MM.1S (cell line): ENCODE results near the gene SUSD2.

Experiments
- DNase-seq: peaks from one replicate; pipeline ENCODE4 v3.0.0-alpha.2; 2015
- H2AFZ ChIP-seq: fragments of 300-600 bp; sonication (generic); 2 replicates; pipeline ENCODE4 v1.6.0; 2016; ENCODE audit warnings: antibody characterized with exemption, low read length
- H3F3A ChIP-seq: fragments of 300-600 bp; sonication (generic); 2 replicates; pipeline ENCODE4 v1.6.1; 2016; ENCODE audit warnings: mild to moderate bottlenecking, antibody characterized with exemption, low read length, moderate library complexity, mixed read lengths; ENCODE audit not compliant: insufficient read depth
- H3K27ac ChIP-seq: fragments of 300-600 bp; sonication (generic); 2 replicates; pipeline ENCODE4 v1.5.1; 2016; ENCODE audit warnings: mild to moderate bottlenecking, low read length
- H3K27me3 ChIP-seq: fragments of 300-600 bp; sonication (generic); replicated peaks from 2 replicates; pipeline ENCODE4 v1.6.0; 2016; ENCODE audit warnings: low read length; ENCODE audit not compliant: insufficient read depth
- H3K36me3 ChIP-seq: fragments of 300-600 bp; sonication (generic); replicated peaks from 2 replicates; pipeline ENCODE4 v1.6.1; 2016; ENCODE audit warnings: mild to moderate bottlenecking, low read length, mixed read lengths; ENCODE audit not compliant: insufficient read depth
- H3K4me1 ChIP-seq: fragments of 300-600 bp; sonication (generic); 2 replicates; pipeline ENCODE4 v1.6.1; 2016; ENCODE audit warnings: low read length, mixed read lengths
- H3K4me2 ChIP-seq: fragments of 300-600 bp; sonication (generic); 2 replicates; pipeline ENCODE4 v1.6.0; 2016; ENCODE audit warnings: low read depth, low read length
- H3K4me3 ChIP-seq: fragments of 300-600 bp; sonication (generic); 2 replicates; pipeline ENCODE4 v1.5.1; 2016; ENCODE audit warnings: low read length, mixed read lengths
- H3K79me2 ChIP-seq: fragments of 300-600 bp; sonication (generic); 2 replicates; pipeline ENCODE4 v1.6.1; 2016; ENCODE audit warnings: mixed run types, low read length, mixed read lengths
- H3K9ac ChIP-seq: fragments of 300-600 bp; sonication (generic); 2 replicates; pipeline ENCODE4 v1.6.1; 2016; ENCODE audit warnings: low read length, mixed read lengths
- H3K9me2 ChIP-seq: fragments of 300-600 bp; sonication (generic); replicated peaks from 2 replicates; pipeline ENCODE4 v1.6.1; 2016; ENCODE audit warnings: mild to moderate bottlenecking, low read length, mixed read lengths; ENCODE audit not compliant: insufficient read depth
- H3K9me3 ChIP-seq: fragments of 300-600 bp; sonication (generic); replicated peaks from 2 replicates; pipeline ENCODE4 v1.6.1; 2016; ENCODE audit warnings: mild to moderate bottlenecking, low read length, mixed read lengths; ENCODE audit not compliant: insufficient read depth
- H4K20me1 ChIP-seq: fragments of 300-600 bp; sonication (generic); 2 replicates; pipeline ENCODE4 v1.6.1; 2016; ENCODE audit warnings: mild to moderate bottlenecking, low read length, moderate library complexity, mixed read lengths; ENCODE audit not compliant: insufficient read depth
- EZH2 ChIP-seq: fragments of 300-600 bp; sonication (generic); optimal IDR thresholded peaks from 2 replicates; pipeline ENCODE3; 2017; ENCODE audit warnings: low read depth, mild to moderate bottlenecking, antibody characterized with exemption, low read length, mixed read lengths
- EZH2phosphoT487 ChIP-seq: fragments of 300-600 bp; sonication (generic); IDR thresholded peaks from 2 replicates; pipeline ENCODE4 v1.6.1; 2018; ENCODE audit warnings: antibody characterized with exemption, low read length
- TF ChIP-seq, protein P1 (sequence below): fragments of 300-600 bp; sonication (generic); IDR thresholded peaks from 2 replicates; pipeline ENCODE4 v1.5.1; 2016; ENCODE audit warnings: antibody characterized with exemption, low read length, mixed read lengths

The SUSD2 gene

DNA sequence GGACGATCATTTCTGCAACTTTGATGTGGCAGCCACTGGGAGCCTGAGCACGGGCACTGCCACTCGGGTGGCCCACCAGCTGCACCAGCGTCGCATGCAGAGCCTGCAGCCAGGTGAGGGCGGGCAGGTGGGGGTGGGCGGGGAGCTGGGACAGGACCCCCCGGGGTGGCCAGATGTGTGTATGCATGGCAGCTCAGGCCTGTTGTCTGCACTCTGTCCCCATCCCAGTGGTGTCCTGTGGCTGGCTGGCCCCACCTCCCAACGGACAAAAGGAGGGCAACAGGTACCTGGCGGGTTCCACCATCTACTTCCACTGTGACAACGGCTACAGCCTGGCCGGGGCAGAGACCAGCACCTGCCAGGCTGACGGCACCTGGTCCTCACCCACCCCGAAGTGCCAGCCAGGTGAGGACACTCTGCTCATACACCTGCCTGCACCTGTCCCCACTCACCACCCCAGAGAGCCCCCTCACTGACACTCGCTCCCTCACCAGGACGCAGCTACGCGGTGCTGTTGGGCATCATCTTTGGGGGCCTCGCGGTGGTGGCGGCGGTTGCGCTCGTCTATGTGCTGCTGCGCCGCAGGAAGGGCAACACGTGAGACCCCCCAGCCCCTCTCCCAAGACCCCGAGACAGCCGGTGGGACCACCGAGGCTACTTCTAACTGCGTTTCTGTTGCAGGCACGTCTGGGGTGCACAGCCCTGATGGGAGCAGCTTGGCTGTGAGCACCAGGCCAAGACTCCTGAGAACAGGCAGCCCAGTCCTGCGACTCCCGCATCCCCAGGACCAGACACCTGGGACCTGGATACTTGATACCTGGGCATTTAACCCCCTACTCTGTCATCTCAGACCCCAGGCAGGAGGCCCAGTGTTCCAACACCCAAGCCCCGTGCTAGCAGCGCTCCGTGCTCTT lies 6.7 kb downstream of the SUSD2 start:
- Histone ChIP-seq H3K27ac (no peak overlapping the region), H4K20me1 (no peaks in the 10 kb centered on the region), H3K9me2 (no peaks in the 10 kb centered on the region), H3K36me3 (no peaks in the 10 kb centered on the region), H3K79me2 (no peaks in the 10 kb centered on the region), H3K4me3 (no peak overlapping the region), H3K9ac (no peak overlapping the region), H3K4me1 (no peaks in the 10 kb centered on the region), H2AFZ (no peak overlapping the region), H3K27me3 (peaks cover 5% of the 10 kb centered on the region; the same call in 1 of the 2 replicates), H3K4me2 (no peak overlapping the region), H3K9me3 (no peaks in the 10 kb centered on the region), H3F3A (no peaks in the 10 kb centered on the region)
- TF ChIP-seq EZH2phosphoT487 (no peak), EZH2 (no peak)
- TF ChIP-seq, protein P1, sequence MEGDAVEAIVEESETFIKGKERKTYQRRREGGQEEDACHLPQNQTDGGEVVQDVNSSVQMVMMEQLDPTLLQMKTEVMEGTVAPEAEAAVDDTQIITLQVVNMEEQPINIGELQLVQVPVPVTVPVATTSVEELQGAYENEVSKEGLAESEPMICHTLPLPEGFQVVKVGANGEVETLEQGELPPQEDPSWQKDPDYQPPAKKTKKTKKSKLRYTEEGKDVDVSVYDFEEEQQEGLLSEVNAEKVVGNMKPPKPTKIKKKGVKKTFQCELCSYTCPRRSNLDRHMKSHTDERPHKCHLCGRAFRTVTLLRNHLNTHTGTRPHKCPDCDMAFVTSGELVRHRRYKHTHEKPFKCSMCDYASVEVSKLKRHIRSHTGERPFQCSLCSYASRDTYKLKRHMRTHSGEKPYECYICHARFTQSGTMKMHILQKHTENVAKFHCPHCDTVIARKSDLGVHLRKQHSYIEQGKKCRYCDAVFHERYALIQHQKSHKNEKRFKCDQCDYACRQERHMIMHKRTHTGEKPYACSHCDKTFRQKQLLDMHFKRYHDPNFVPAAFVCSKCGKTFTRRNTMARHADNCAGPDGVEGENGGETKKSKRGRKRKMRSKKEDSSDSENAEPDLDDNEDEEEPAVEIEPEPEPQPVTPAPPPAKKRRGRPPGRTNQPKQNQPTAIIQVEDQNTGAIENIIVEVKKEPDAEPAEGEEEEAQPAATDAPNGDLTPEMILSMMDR: no peak
- no peak for DNase-seq

DNA sequence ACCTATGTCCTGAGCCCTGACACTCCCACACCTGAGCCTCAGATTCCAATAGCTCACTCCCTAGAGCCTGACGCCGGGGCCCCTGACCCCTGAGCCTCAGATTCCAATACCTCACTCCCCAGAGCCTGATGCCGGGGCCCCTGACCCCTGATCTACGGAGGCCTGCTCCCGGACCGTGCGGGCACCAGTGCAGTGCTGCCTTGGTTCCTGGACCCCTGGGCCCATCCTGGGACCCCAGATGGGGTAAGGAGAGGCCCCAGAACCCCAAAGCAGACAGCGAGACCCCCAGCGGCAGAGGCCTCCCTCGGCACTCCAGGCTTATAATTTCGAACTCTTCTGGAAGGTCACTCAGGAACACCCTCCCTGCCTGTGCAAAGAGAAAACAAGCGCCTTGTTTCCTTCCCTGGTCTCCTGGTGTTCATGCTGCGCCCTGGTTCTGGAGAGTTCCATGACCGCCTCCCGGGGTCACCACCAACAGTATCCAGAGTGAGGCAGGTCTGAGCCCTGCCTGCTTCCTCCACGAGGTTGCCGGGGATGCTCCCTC lies 7.5 kb downstream of the SUSD2 start:
- H3K9me3 ChIP-seq: no peaks in the 10 kb centered on the region
- no peak overlapping the region for H3K27ac ChIP-seq
- no peak overlapping the region for H3K4me3 ChIP-seq
- no peak overlapping the region for H3K4me2 ChIP-seq
- no peaks in the 10 kb centered on the region for H3F3A ChIP-seq
- peaks cover 5% of the 10 kb centered on the region; the same call in 1 of the 2 replicates for H3K27me3 ChIP-seq
- no peaks in the 10 kb centered on the region for H3K4me1 ChIP-seq
- no peaks in the 10 kb centered on the region for H3K9me2 ChIP-seq
- H3K79me2 ChIP-seq: no peaks in the 10 kb centered on the region
- H2AFZ ChIP-seq: no peak overlapping the region
- no peak for DNase-seq
- no peaks in the 10 kb centered on the region for H4K20me1 ChIP-seq
- TF ChIP-seq, protein P1: no peak
- no peak for TF ChIP-seq EZH2phosphoT487
- no peak for TF ChIP-seq EZH2
- no peaks in the 10 kb centered on the region for H3K36me3 ChIP-seq
- no peak overlapping the region for H3K9ac ChIP-seq

DNA sequence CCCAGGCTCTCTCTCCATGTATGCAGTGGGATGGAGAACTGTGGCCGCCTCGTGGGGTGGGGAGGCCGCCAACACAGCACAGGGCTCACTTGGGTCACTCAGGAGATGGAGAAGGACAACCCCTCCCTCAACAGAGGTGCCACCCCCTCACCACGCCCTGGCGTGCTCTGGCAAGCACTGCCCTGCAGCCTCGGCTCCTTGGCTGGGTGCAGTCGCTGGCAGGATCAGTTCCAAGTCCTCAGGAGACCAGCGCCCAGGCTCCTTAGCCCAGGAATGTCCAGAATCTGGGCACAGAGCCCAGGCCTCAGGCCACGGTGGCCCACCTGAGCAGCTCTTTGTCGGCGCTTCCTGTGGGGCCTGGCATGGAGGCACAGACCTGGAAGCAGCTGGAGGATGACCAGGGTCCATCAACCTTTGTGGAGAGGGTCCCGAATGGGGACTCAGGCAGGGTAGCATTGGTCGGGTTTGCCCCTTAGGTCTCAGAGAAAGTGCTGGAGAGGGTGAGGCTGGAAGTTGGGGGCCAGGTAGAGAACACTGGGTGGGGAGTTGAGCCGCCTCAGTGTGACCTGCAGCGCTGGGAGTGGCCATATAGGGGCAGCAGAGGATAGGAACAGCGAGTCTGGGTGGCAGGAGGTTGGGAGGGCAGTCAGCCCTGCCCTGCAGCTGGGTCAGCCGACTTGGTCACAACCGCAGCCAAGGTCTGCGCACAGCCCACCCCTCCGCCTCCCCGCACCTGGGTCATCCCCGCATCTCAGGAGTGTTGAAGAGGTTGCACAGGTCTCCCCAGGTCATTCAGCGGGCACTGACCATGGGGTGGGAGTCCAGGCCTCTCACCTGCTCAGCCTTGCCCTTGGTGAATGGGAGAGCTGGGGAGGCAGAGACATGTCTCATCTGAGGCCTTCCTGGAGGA lies 8.2 kb downstream of the SUSD2 start:
- no peaks in the 10 kb centered on the region for H3K79me2 ChIP-seq
- H3K4me3 ChIP-seq: no peak overlapping the region
- H2AFZ ChIP-seq: no peak overlapping the region
- no peaks in the 10 kb centered on the region for H3K9me3 ChIP-seq
- H3K9me2 ChIP-seq: no peaks in the 10 kb centered on the region
- no peak overlapping the region for H3K27ac ChIP-seq
- no peak overlapping the region for H3K4me2 ChIP-seq
- H3K27me3 ChIP-seq: peaks cover 5% of the 10 kb centered on the region; the same call in 1 of the 2 replicates
- no peaks in the 10 kb centered on the region for H4K20me1 ChIP-seq
- H3K4me1 ChIP-seq: no peaks in the 10 kb centered on the region
- no peaks in the 10 kb centered on the region for H3K36me3 ChIP-seq
- DNase-seq: peak; percentile 48
- H3F3A ChIP-seq: no peaks in the 10 kb centered on the region
- TF ChIP-seq EZH2phosphoT487: no peak
- TF ChIP-seq, protein P1: peak; percentile 87
- H3K9ac ChIP-seq: no peak overlapping the region
